Nephron progenitor cell (in vitro differentiated cells): ENCODE data around the gene SYT1.

Experiments
- DNase-seq: peaks from one replicate; pipeline ENCODE4 v3.0.0; 2021
- H3K27ac Mint-ChIP-seq: 2 replicates; pipeline ENCODE4 v1.8.0; 2021; ENCODE audit warnings: mild to moderate bottlenecking, moderate library complexity, mixed read lengths
- H3K27me3 Mint-ChIP-seq: 2 replicates; pipeline ENCODE4 v1.8.0; 2021; ENCODE audit warnings: mild to moderate bottlenecking, low read depth, mixed read lengths; ENCODE audit not compliant: poor library complexity
- H3K36me3 Mint-ChIP-seq: 2 replicates; pipeline ENCODE4 v1.8.0; 2021; ENCODE audit warnings: low read depth, mixed read lengths
- H3K4me1 Mint-ChIP-seq: 2 replicates; pipeline ENCODE4 v1.8.0; 2021; ENCODE audit warnings: mixed read lengths
- H3K4me3 Mint-ChIP-seq: 2 replicates; pipeline ENCODE4 v1.8.0; 2021; ENCODE audit warnings: mild to moderate bottlenecking, moderate library complexity, mixed read lengths
- H3K9me3 Mint-ChIP-seq: 2 replicates; pipeline ENCODE4 v1.8.0; 2021; ENCODE audit warnings: mild to moderate bottlenecking, moderate library complexity, mixed read lengths
- CTCF ChIP-seq: fragments of 200-600 bp; sonication (generic); IDR thresholded peaks from 2 replicates; pipeline ENCODE4 v1.5.0; 2021; ENCODE audit warnings: antibody characterized with exemption

Gene SYT1

GRCh38 chr12:79058342-79058741, 193.8 kb downstream of the SYT1 start:
- TF ChIP-seq CTCF, result no peak
- Mint-ChIP-seq H3K4me1 (no peaks in the 10 kb centered on the region), H3K27ac (no peak overlapping the region), H3K27me3 (no peaks in the 10 kb centered on the region), H3K4me3 (no peak overlapping the region), H3K36me3 (no peaks in the 10 kb centered on the region), H3K9me3 (no peaks in the 10 kb centered on the region)
- no peak for DNase-seq

- H3K4me3 Mint-ChIP-seq, result no peak overlapping the region
- TF ChIP-seq CTCF, result no peak
- H3K4me1 Mint-ChIP-seq, result no peaks in the 10 kb centered on the region
Measured at GRCh38 chr12:79059557-79059956, 195.0 kb downstream of the SYT1 start.

GRCh38 chr12:79063258-79063657, 198.7 kb downstream of the SYT1 start:
- TF ChIP-seq CTCF, result no peak
- no peak overlapping the region for H3K4me3 Mint-ChIP-seq
- no peaks in the 10 kb centered on the region for H3K27me3 Mint-ChIP-seq
- no peaks in the 10 kb centered on the region for H3K4me1 Mint-ChIP-seq
- H3K9me3 Mint-ChIP-seq, result no peaks in the 10 kb centered on the region
- DNase-seq, result no peak
- no peak overlapping the region for H3K27ac Mint-ChIP-seq
- no peaks in the 10 kb centered on the region for H3K36me3 Mint-ChIP-seq

More at GRCh38 chr12:79059557-79059956, 195.0 kb downstream of the SYT1 start:
- no peaks in the 10 kb centered on the region for H3K27me3 Mint-ChIP-seq
- no peaks in the 10 kb centered on the region for H3K9me3 Mint-ChIP-seq
- H3K27ac Mint-ChIP-seq, result no peak overlapping the region
- no peak for DNase-seq
- H3K36me3 Mint-ChIP-seq, result no peaks in the 10 kb centered on the region

- DNase-seq, result no peak
- no peak overlapping the region for H3K27ac Mint-ChIP-seq
- H3K36me3 Mint-ChIP-seq, result no peaks in the 10 kb centered on the region
- no peaks in the 10 kb centered on the region for H3K9me3 Mint-ChIP-seq
- TF ChIP-seq CTCF, result no peak
- no peaks in the 10 kb centered on the region for H3K27me3 Mint-ChIP-seq
- no peaks in the 10 kb centered on the region for H3K4me1 Mint-ChIP-seq
- no peak overlapping the region for H3K4me3 Mint-ChIP-seq
Measured at GRCh38 chr12:79067977-79068376, 203.4 kb downstream of the SYT1 start.

GRCh38 chr12:79069009-79069408, 204.4 kb downstream of the SYT1 start:
- Mint-ChIP-seq H3K4me1 (no peaks in the 10 kb centered on the region), H3K4me3 (no peak overlapping the region), H3K27me3 (no peaks in the 10 kb centered on the region), H3K27ac (no peak overlapping the region), H3K9me3 (no peaks in the 10 kb centered on the region), H3K36me3 (no peaks in the 10 kb centered on the region)
- DNase-seq, result no peak
- TF ChIP-seq CTCF, result no peak

GRCh38 chr12:79071498-79071897, 206.9 kb downstream of the SYT1 start:
- Mint-ChIP-seq H3K27ac (no peak overlapping the region), H3K27me3 (no peaks in the 10 kb centered on the region), H3K4me1 (no peaks in the 10 kb centered on the region), H3K9me3 (no peaks in the 10 kb centered on the region), H3K36me3 (no peaks in the 10 kb centered on the region), H3K4me3 (no peak overlapping the region)
- TF ChIP-seq CTCF, result no peak
- no peak for DNase-seq
